ENCODE data around the gene SLC37A1.

The SLC37A1 gene

GRCh38 chr21:42514883-42515228 lies 1.2 kb downstream of the SLC37A1 start:
- H3K79me2 ChIP-seq = peaks cover 3% of the 10 kb centered on the region
- no peaks in the 10 kb centered on the region for H3K9me3 ChIP-seq (ENCODE audit: control insufficient read depth, low read length)
- H3K27me3 ChIP-seq (ENCODE audit: control insufficient read depth, insufficient read depth, low read length) = no peaks in the 10 kb centered on the region
- H3K36me3 ChIP-seq (ENCODE audit: control insufficient read depth, insufficient read depth, low read length) = no peaks in the 10 kb centered on the region
- no peak overlapping the region for H2AFZ ChIP-seq
- no peak for TF ChIP-seq CTCF (IDR thresholded peaks at IDR 0.05)
- H3K4me3 ChIP-seq (ENCODE audit: low read depth, low read length) = peak overlapping the region; percentile 70
- H3K9ac ChIP-seq = no peak overlapping the region
- H3K27ac ChIP-seq = no peak overlapping the region
- peak overlapping the region; percentile 92 for H3K4me2 ChIP-seq (ENCODE audit: low read length)
- no peaks in the 10 kb centered on the region for H3K4me1 ChIP-seq

- Histone ChIP-seq H2AFZ (no peak overlapping the region), H3K36me3 (ENCODE audit: control insufficient read depth, insufficient read depth, low read length) (no peaks in the 10 kb centered on the region), H3K4me2 (ENCODE audit: low read length) (no peak overlapping the region), H3K79me2 (peaks cover 3% of the 10 kb centered on the region), H3K4me1 (no peaks in the 10 kb centered on the region), H3K9ac (no peak overlapping the region), H3K27me3 (ENCODE audit: control insufficient read depth, insufficient read depth, low read length) (no peaks in the 10 kb centered on the region), H3K9me3 (ENCODE audit: control insufficient read depth, low read length) (no peaks in the 10 kb centered on the region), H3K27ac (no peak overlapping the region), H3K4me3 (ENCODE audit: low read depth, low read length) (no peak overlapping the region)
- no peak for TF ChIP-seq CTCF (IDR thresholded peaks at IDR 0.05)
These were observed 2.3 kb downstream of the SLC37A1 start for GRCh38 chr21:42515708-42516502.

GRCh38 chr21:42518215-42518614 lies 4.6 kb downstream of the SLC37A1 start:
- TF ChIP-seq CTCF (IDR thresholded peaks at IDR 0.05) = no peak
- no peak overlapping the region for H3K4me3 ChIP-seq (ENCODE audit: low read depth, low read length)
- H3K9me3 ChIP-seq (ENCODE audit: control insufficient read depth, low read length) = no peaks in the 10 kb centered on the region
- no peaks in the 10 kb centered on the region for H3K36me3 ChIP-seq (ENCODE audit: control insufficient read depth, insufficient read depth, low read length)
- no peak overlapping the region for H3K4me2 ChIP-seq (ENCODE audit: low read length)
- H3K4me1 ChIP-seq = no peaks in the 10 kb centered on the region
- H2AFZ ChIP-seq = no peak overlapping the region
- no peaks in the 10 kb centered on the region for H3K27me3 ChIP-seq (ENCODE audit: control insufficient read depth, insufficient read depth, low read length)
- no peak overlapping the region for H3K9ac ChIP-seq
- no peak overlapping the region for H3K27ac ChIP-seq
- H3K79me2 ChIP-seq = peaks cover 3% of the 10 kb centered on the region

GRCh38 chr21:42518626-42519025 lies 5.0 kb downstream of the SLC37A1 start:
- Histone ChIP-seq H3K27me3 (ENCODE audit: control insufficient read depth, insufficient read depth, low read length) (no peaks in the 10 kb centered on the region), H3K9ac (no peak overlapping the region), H3K4me3 (ENCODE audit: low read depth, low read length) (no peak overlapping the region), H3K36me3 (ENCODE audit: control insufficient read depth, insufficient read depth, low read length) (no peaks in the 10 kb centered on the region), H3K9me3 (ENCODE audit: control insufficient read depth, low read length) (no peaks in the 10 kb centered on the region), H3K79me2 (peaks cover 3% of the 10 kb centered on the region), H3K4me1 (no peaks in the 10 kb centered on the region), H2AFZ (no peak overlapping the region), H3K4me2 (ENCODE audit: low read length) (no peak overlapping the region), H3K27ac (no peak overlapping the region)
- TF ChIP-seq CTCF (IDR thresholded peaks at IDR 0.05) = no peak
